Endothelial cell of hepatic sinusoid (primary cell): ENCODE results near the gene DMBT1.

Experiments used
- in situ Hi-C: cut with HindIII; loops from 2 replicates; pipeline ENCODE4 v1.10.0; 2017; ENCODE audit warnings: low sequenced_read_pairs

Gene DMBT1

DNA sequence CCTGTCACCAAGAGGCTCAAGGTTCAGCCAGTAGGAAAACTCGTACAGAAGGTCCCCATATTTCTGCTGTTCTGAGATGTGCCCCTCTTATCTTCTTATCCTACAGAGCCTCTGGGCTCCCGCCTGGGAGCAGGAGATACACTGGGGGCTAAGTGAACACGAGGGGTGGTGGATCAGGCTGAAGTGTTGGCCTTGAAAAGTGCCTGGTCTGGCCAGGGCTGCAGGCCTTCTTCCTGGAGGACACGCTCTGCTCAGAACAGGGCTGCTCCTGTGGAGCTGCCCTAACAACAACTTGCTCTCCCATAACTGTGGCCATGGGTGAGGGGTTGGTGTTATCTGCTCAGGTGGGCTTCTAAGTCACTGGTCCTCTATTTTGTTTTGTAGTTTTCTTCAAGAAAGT is 105.4 kb downstream of the DMBT1 start:
- in situ Hi-C loops: no loop called here

GRCh38 chr10:122669045-122669444 is 108.5 kb downstream of the DMBT1 start:
- in situ Hi-C loops: no loop called here

- in situ Hi-C loops: no loop called here
These were observed 109.3 kb downstream of the DMBT1 start for GRCh38 chr10:122669842-122670241.

DNA sequence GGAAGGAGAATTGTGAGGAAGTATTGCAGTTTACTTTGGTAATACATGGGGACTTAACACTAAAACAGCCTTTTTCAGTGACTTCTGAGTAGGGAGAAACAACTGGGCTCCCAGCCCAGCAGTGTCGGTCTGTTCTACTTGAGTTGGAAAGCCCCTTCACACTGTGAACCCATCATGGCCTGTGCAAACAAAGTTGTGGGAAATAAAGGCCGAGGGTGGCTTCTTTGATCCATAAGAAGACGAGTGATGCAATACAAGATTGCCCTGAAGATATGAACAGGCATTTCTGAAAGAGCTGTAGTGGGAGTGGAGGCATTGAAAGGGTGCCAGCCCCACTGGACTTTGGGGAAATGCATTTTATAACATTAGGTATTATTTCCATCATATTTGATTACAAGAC is 110.8 kb downstream of the DMBT1 start:
- in situ Hi-C loops: no loop called here

GRCh38 chr10:122672655-122673054 is 112.1 kb downstream of the DMBT1 start:
- in situ Hi-C loops: no loop called here

DNA sequence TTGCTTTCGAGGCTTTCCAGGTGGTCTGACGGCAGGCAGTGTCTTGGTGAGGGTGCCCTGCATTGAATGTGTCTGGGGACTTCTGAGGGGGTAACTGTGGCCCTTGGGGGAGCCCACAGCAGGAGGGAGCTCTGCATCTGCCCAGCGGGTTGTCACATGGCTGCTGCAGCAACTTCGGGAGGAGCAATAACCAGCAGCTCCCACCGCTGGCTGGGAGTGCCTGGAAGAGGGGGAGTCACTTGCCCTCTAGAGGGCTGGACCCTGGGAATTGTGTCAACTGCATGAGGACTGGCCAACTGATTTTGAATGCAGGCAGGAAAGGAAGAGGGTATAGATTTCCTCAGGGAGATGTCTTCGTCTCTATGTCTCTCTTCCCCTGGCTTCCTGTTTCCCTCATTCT is 112.7 kb downstream of the DMBT1 start:
- in situ Hi-C loops: no loop called here

DNA sequence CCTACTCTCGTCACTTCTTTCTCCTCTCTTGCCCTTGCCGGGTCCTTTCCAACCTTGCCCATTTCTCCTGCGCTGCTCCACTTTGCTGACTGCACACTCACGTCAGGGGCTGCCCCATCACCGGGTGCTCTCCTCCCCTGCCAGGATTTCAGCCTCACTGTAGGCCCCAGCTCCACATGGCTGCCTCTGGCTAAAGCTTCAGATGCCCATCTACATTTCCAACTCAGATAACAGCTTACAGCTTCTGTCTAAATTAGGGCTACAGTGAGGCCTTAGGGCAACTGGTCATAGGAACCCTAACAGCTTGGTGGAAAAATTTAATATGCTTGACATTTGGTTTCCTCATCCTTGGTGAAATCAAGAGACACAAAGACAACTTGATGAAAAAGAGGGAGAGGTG is 113.2 kb downstream of the DMBT1 start:
- in situ Hi-C loops: no loop called here

DNA sequence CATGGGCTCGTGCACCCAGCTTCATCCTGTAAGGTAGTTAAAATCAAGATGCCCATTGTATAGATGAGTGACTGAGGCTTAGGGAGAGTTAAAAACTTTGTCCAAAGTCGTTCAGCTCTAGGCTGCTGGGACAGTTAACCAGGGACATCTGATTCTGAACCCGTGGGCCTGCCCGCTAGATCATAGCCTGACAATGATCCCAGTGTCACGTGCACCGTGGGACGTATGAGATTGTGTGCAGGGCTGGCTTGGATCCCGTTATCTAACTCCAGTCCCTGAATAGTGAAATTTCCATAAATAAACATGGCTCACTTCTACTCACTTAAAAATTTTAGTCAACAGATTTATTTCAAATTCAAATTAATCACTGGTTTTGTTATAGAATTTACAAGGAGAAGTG is 114.2 kb downstream of the DMBT1 start:
- in situ Hi-C loops: no loop called here

GRCh38 chr10:122675278-122675677 is 114.7 kb downstream of the DMBT1 start:
- in situ Hi-C loops: no loop called here

GRCh38 chr10:122678266-122678665 is 117.7 kb downstream of the DMBT1 start:
- in situ Hi-C loops: no loop called here

GRCh38 chr10:122682522-122682921 is 122.0 kb downstream of the DMBT1 start:
- in situ Hi-C loops: no loop called here

DNA sequence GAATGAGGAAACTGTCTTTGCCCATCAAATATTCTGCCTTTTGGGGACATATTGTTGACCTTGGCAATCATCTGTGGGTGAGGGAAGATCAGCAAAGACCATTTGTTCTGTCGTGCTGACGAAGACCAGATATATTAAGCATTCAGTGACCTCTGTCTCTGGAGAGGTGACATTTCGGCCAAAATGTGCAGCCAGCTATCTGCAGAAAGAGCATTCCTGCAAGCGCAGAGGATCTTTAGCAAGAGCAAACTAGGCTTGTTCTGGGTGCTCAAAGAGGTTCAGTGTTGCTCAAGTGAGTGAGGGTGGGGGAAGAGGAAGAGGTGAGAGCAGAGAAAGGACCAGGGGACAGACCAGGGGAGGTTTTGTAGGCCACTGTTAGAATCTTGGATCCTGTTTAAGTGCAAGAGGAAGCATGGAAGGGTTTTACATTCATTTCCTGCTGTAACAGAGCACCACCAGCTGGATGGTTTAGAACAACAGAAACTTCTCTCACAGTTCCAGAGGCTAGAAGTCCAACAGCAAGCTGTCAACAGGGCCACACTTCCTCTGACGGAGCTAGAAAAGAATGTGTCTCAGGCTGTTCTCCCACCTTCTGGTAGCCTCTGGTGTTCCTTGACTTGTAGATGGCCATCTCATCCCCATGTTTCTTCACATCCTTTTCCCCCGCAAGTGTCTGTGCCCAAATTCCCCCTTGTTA is 127.9 kb downstream of the DMBT1 start:
- in situ Hi-C loops: no loop called here

DNA sequence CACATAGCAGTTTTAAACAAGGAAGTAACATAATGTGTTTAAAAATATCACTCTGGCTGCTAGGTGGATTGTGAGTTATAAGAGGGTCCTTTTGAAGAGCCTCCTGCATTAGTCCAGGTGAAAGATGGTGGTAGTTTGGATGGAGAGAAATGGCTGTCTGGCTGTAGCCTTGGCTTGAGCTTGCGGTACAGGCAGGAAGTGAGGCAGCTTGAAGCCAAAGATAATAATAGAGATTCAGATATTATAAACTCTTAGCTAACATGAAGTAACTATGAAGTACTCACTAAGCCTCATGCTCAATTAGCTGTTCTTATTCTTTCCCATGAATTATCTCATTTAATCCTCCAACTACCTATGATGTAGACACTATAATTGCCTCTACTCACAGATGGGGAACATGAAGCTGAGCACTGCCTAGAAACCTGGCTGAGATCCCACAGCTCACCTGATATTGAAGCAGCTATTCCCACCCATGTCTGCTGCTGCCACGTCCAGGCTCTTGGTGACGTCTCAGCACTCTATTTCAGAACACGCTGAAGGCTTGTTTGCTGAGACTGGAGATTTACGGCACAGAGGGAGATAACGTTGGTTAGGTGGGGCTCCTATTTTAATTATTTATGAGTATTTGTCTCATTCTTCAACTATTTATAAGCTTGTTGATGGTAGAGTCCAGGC is 128.7 kb downstream of the DMBT1 start:
- in situ Hi-C loops: no loop called here

DNA sequence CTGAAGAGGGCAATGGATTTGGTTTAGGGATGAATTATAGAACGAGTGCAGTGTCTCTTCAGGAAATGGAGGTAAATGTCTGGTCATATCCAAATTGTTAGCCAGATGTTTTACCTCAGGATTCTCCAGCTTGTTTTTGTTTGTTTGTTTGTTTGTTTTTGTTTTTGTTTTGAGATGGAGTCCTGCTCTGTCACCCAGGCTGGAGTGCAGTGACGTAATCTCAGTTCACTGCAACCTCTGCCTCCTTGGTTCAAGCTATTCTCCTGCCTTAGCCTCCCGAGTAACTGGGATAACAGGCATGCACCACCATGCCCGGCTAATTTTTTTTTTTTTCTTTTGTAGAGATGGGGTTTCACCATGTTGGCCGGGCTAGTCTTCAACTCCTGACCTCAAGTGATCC is 132.2 kb downstream of the DMBT1 start:
- in situ Hi-C loops: no loop called here
